ENCODE data around the gene CCDC6. TPM values are rescaled to one million over a fixed set of nuclear protein-coding genes. Genes with fewer than 3 reads are reported as not detected.

Gene CCDC6
- total and polyA plus RNA-seq, 9 of the 15 experiments (the other 6 are each of a cell fraction or from before 2014, with no cell fraction given), result 10.4 to 41.0 (median 20.9) TPM

DNA sequence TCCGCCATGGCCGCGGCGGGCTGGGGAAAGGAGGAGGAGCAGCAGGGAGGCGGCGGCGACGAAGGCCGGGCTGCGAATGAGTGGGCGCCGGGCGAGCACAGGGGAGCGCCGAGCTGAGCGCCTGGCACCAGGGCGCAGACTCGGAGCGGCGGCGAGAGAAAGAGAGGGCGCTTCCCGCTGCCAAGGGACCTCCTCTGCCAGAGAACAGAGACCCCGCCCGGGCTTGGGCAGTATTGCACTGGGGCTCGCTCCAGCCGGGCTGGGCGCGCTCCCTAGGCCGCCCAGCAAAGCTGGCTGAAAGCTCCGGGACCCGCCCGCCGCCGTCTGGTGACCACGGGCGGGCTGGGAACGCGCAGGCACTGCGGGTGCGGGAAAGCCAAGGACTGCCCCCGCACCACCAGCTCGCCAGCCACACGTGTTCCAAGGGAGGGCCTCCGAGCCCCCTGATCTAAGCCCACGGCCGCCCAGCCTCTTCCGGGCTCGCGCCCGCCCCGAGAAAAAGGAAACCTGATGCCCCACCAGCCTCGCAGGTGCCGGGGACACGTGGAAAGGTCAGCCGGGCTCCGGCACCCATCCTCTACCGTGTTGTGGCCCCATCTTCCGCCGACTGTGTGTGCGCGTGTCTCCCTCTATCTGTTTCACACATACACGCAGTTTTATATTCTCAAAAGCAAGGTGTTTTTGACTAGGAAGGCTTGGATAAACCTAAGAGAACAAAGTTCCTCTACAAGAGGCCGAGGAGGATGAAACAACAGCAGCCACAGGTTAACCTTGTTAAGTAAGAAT, at the start of gene CCDC6 (continued):
- TF ChIP-seq, protein P1, sequence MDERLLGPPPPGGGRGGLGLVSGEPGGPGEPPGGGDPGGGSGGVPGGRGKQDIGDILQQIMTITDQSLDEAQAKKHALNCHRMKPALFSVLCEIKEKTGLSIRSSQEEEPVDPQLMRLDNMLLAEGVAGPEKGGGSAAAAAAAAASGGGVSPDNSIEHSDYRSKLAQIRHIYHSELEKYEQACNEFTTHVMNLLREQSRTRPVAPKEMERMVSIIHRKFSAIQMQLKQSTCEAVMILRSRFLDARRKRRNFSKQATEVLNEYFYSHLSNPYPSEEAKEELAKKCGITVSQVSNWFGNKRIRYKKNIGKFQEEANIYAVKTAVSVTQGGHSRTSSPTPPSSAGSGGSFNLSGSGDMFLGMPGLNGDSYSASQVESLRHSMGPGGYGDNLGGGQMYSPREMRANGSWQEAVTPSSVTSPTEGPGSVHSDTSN (CRISPR knock-in tag; IDR thresholded peaks at IDR 0.05; ENCODE audit: low read depth), result no peak
- TF ChIP-seq, protein P1 (tag; conservative IDR thresholded peaks at IDR 0.05; ENCODE audit: low read depth), result no peak
- TF ChIP-seq POLR3G (IDR thresholded peaks at IDR 0.05; ENCODE audit: extremely low read depth, insufficient read length, insufficient replicate concordance) (no peak), POLR2A (conservative IDR thresholded peaks at IDR 0.05) (peak; percentile 84), MTF1 (CRISPR knock-in tag; IDR thresholded peaks at IDR 0.05; ENCODE audit: borderline replicate concordance) (no peak), CBX5 (IDR thresholded peaks at IDR 0.05; ENCODE audit: borderline replicate concordance, low read depth) (no peak), MECOM (CRISPR knock-in tag; IDR thresholded peaks at IDR 0.05) (peak; percentile 69; the same call in 1 of the 2 replicates)
- TF ChIP-seq, protein P2, sequence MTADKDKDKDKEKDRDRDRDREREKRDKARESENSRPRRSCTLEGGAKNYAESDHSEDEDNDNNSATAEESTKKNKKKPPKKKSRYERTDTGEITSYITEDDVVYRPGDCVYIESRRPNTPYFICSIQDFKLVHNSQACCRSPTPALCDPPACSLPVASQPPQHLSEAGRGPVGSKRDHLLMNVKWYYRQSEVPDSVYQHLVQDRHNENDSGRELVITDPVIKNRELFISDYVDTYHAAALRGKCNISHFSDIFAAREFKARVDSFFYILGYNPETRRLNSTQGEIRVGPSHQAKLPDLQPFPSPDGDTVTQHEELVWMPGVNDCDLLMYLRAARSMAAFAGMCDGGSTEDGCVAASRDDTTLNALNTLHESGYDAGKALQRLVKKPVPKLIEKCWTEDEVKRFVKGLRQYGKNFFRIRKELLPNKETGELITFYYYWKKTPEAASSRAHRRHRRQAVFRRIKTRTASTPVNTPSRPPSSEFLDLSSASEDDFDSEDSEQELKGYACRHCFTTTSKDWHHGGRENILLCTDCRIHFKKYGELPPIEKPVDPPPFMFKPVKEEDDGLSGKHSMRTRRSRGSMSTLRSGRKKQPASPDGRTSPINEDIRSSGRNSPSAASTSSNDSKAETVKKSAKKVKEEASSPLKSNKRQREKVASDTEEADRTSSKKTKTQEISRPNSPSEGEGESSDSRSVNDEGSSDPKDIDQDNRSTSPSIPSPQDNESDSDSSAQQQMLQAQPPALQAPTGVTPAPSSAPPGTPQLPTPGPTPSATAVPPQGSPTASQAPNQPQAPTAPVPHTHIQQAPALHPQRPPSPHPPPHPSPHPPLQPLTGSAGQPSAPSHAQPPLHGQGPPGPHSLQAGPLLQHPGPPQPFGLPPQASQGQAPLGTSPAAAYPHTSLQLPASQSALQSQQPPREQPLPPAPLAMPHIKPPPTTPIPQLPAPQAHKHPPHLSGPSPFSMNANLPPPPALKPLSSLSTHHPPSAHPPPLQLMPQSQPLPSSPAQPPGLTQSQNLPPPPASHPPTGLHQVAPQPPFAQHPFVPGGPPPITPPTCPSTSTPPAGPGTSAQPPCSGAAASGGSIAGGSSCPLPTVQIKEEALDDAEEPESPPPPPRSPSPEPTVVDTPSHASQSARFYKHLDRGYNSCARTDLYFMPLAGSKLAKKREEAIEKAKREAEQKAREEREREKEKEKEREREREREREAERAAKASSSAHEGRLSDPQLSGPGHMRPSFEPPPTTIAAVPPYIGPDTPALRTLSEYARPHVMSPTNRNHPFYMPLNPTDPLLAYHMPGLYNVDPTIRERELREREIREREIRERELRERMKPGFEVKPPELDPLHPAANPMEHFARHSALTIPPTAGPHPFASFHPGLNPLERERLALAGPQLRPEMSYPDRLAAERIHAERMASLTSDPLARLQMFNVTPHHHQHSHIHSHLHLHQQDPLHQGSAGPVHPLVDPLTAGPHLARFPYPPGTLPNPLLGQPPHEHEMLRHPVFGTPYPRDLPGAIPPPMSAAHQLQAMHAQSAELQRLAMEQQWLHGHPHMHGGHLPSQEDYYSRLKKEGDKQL (CRISPR knock-in tag; IDR thresholded peaks at IDR 0.05; ENCODE audit: borderline replicate concordance), result no peak
- TF ChIP-seq, protein P3, sequence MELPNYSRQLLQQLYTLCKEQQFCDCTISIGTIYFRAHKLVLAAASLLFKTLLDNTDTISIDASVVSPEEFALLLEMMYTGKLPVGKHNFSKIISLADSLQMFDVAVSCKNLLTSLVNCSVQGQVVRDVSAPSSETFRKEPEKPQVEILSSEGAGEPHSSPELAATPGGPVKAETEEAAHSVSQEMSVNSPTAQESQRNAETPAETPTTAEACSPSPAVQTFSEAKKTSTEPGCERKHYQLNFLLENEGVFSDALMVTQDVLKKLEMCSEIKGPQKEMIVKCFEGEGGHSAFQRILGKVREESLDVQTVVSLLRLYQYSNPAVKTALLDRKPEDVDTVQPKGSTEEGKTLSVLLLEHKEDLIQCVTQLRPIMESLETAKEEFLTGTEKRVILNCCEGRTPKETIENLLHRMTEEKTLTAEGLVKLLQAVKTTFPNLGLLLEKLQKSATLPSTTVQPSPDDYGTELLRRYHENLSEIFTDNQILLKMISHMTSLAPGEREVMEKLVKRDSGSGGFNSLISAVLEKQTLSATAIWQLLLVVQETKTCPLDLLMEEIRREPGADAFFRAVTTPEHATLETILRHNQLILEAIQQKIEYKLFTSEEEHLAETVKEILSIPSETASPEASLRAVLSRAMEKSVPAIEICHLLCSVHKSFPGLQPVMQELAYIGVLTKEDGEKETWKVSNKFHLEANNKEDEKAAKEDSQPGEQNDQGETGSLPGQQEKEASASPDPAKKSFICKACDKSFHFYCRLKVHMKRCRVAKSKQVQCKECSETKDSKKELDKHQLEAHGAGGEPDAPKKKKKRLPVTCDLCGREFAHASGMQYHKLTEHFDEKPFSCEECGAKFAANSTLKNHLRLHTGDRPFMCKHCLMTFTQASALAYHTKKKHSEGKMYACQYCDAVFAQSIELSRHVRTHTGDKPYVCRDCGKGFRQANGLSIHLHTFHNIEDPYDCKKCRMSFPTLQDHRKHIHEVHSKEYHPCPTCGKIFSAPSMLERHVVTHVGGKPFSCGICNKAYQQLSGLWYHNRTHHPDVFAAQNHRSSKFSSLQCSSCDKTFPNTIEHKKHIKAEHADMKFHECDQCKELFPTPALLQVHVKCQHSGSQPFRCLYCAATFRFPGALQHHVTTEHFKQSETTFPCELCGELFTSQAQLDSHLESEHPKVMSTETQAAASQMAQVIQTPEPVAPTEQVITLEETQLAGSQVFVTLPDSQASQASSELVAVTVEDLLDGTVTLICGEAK (IDR thresholded peaks at IDR 0.05), result no peak; the same call in 1 of the 2 replicates
- TF ChIP-seq, protein P3 (CRISPR knock-in tag; IDR thresholded peaks at IDR 0.05), result no peak
